GM12872 (cell line): ENCODE data around the gene ROCK2.

Experiments used
- CTCF ChIP-seq: IDR thresholded peaks from 3 replicates; pipeline ENCODE4 v1.5.1; 2011; ENCODE audit warnings: low read depth, mild to moderate bottlenecking, low read length, moderate library complexity; ENCODE audit not compliant: insufficient read depth

Gene ROCK2

GRCh38 chr2:11325961-11326676 is 18.3 kb downstream of the ROCK2 start:
- no peak for TF ChIP-seq CTCF

- no peak for TF ChIP-seq CTCF
Measured at GRCh38 chr2:11321847-11322246, 22.6 kb downstream of the ROCK2 start.

- TF ChIP-seq CTCF = 0 out of 3 replicates have a peak, but pooled peaks have one; percentile 1
Measured at GRCh38 chr2:11320698-11321492, 23.5 kb downstream of the ROCK2 start.

- no peak for TF ChIP-seq CTCF
Measured at GRCh38 chr2:11319939-11320338, 24.5 kb downstream of the ROCK2 start.

GRCh38 chr2:11315074-11315705 is 29.2 kb downstream of the ROCK2 start:
- TF ChIP-seq CTCF = no peak

GRCh38 chr2:11314487-11314886 is 29.9 kb downstream of the ROCK2 start:
- TF ChIP-seq CTCF = no peak

- no peak for TF ChIP-seq CTCF
Measured at GRCh38 chr2:11312770-11313471, 31.5 kb downstream of the ROCK2 start.
